ENCODE results near the gene TPGS1. TPM values are rescaled to one million over a fixed set of nuclear protein-coding genes. Genes with fewer than 3 reads are reported as not detected.

TPGS1 gene
- total RNA-seq, 1 donor from 2014 or later, result 19.9 TPM

DNA sequence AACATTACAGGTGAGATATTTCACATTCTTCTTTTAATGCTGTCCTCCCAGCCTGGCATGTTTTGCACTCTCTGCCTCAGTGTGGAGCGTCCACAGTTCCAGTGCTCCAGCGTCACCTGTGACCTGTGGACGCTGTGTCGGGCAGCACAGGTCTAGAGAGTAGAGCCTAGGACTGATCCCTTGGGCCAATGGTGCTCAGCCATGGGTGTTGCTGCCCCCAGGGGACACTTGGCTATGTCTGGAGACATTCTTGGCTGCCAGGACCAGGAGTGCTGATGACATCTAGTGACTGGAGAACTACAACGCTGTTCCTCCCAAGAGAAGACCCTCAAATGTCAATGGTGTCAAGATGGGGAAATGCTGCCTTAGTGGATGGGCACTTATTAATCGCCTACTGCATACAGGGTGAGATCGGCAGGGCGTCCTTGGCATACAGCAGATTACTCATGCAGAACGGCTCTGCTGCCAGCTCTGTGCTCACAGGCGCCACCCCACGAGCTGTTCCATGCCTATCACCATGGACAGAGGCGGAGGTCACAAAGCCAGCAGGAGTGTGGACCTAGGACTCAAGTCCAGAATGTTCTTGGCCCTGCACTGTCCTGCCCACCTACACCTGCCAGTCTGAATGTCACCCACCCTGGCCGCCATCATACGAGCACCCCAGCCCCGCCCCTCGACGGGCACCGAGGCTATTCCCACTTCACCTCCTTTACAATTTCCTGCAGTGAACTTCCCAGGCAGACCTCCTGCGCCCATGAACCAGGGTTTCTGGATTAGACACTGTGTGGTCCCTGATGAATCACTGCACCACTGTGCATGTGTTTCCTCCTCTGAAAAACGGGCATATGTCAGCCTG, 24.9 kb upstream of the TPGS1 start:
- no peaks in the 10 kb centered on the region for H3K4me1 ChIP-seq
- H3K4me3 ChIP-seq, result no peak overlapping the region
- TF ChIP-seq, protein P1, sequence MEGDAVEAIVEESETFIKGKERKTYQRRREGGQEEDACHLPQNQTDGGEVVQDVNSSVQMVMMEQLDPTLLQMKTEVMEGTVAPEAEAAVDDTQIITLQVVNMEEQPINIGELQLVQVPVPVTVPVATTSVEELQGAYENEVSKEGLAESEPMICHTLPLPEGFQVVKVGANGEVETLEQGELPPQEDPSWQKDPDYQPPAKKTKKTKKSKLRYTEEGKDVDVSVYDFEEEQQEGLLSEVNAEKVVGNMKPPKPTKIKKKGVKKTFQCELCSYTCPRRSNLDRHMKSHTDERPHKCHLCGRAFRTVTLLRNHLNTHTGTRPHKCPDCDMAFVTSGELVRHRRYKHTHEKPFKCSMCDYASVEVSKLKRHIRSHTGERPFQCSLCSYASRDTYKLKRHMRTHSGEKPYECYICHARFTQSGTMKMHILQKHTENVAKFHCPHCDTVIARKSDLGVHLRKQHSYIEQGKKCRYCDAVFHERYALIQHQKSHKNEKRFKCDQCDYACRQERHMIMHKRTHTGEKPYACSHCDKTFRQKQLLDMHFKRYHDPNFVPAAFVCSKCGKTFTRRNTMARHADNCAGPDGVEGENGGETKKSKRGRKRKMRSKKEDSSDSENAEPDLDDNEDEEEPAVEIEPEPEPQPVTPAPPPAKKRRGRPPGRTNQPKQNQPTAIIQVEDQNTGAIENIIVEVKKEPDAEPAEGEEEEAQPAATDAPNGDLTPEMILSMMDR (IDR thresholded peaks at IDR 0.05), result peak; percentile 9
- intact Hi-C loops (cut with DNase I), result no loop called here
- ATAC-seq (no peak), DNase-seq (no peak)
- H3K36me3 ChIP-seq, result no peaks in the 10 kb centered on the region
- H3K9me3 ChIP-seq, result no peaks in the 10 kb centered on the region
- no peak overlapping the region for H3K27ac ChIP-seq
- H3K27me3 ChIP-seq, result peaks cover 5% of the 10 kb centered on the region

DNA sequence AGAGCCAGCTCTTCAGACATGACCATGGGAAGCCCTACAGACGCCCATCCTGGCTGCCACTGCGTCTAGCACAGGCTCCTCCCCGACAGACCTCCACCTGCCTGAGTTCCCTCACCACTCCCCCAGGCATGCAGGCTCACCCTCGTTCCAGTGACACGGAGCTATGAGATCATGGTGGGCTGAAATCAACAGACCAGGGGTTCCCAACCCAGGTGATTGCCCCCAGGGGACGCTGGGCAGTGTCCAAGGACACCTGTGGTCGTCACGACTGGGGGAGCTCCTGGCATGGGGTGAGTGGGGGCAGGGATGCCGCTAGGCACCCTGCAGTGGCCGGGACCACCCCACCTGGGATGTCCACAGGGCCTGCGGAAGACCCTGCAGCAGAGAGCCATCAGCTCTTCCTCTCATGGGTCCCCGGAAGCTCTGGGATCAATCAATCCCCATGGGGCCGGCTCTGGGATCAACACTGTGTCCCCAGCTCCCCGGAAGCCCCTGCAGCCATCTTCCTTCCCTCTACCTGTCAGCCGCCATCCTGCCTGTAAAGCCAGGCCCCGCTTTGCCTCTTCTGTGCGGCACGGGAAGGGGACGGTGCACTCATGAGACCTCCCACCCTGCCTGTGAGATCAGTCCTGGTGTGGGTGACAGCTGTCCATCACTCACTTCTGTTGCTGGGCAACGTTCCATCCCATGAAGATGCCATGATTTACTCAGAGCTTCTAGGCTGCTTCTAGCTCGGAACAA, 23.8 kb upstream of the TPGS1 start:
- Histone ChIP-seq H3K27me3 (peaks cover 5% of the 10 kb centered on the region), H3K27ac (no peak overlapping the region)

DNA sequence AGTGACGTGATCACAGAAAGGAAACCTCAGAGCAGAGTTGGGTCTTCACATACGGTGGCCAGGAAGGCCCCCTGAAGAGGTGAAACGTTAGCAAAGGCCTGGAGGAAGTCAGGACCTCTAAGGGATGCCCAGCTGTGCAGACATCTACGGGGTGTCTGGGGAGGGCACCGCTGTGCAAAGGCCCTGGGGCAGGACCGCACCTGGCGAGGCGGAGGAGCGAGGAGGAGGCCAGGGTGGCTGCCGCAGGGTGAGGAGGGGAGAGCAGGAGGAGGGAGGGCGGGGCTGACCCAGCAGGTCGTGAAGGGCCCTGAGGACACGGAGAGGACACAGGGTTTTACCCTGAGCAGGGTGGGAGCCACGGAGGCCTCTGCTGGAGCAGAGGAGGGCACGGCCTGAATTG, 22.8 kb upstream of the TPGS1 start:
- H3K9me3 ChIP-seq, result no peaks in the 10 kb centered on the region
- no peaks in the 10 kb centered on the region for H3K36me3 ChIP-seq
- H3K27ac ChIP-seq, result no peak overlapping the region
- DNase-seq (peak; percentile 58), ATAC-seq (no peak)
- H3K4me1 ChIP-seq, result peaks cover under 1% of the 10 kb centered on the region
- no peak overlapping the region for H3K4me3 ChIP-seq
- H3K27me3 ChIP-seq, result peaks cover 5% of the 10 kb centered on the region
- TF ChIP-seq, protein P1 (IDR thresholded peaks at IDR 0.05), result no peak
- intact Hi-C loops (cut with DNase I), result no loop called here

More for the DNA sequence above, 23.8 kb upstream of the TPGS1 start:
- intact Hi-C loops (cut with DNase I), result no loop called here
- Histone ChIP-seq H3K9me3 (no peaks in the 10 kb centered on the region), H3K4me1 (no peaks in the 10 kb centered on the region), H3K36me3 (no peaks in the 10 kb centered on the region), H3K4me3 (no peak overlapping the region)
- TF ChIP-seq, protein P1 (IDR thresholded peaks at IDR 0.05), result no peak
- ATAC-seq, result no peak
- DNase-seq, result peak; percentile 52

DNA sequence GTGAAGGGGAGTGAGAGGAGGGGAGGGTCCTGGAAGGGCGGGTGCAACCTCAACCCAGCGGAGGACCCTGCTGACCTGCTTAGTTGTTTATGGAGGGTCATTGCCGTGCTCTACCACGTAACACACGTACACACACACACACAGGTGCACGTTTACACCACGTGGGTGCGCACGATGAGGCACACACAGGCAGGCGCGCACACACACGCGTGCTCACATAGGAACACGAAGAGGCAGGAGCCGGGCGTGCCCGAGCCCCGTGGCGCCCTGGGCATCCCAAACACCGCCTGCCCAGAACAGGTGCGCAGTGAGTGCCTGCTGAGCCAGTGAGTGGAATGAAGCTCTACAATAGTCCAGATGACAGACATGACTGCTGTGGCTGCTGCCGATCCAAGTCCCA, 22.2 kb upstream of the TPGS1 start:
- Histone ChIP-seq H3K36me3 (no peaks in the 10 kb centered on the region), H3K27me3 (peaks cover 5% of the 10 kb centered on the region), H3K4me3 (no peak overlapping the region), H3K9me3 (no peaks in the 10 kb centered on the region), H3K27ac (no peak overlapping the region), H3K4me1 (peaks cover 5% of the 10 kb centered on the region)
- DNase-seq (peak; percentile 62), ATAC-seq (no peak)
- TF ChIP-seq, protein P1 (IDR thresholded peaks at IDR 0.05), result no peak
- intact Hi-C loops (cut with DNase I), result no loop called here

DNA sequence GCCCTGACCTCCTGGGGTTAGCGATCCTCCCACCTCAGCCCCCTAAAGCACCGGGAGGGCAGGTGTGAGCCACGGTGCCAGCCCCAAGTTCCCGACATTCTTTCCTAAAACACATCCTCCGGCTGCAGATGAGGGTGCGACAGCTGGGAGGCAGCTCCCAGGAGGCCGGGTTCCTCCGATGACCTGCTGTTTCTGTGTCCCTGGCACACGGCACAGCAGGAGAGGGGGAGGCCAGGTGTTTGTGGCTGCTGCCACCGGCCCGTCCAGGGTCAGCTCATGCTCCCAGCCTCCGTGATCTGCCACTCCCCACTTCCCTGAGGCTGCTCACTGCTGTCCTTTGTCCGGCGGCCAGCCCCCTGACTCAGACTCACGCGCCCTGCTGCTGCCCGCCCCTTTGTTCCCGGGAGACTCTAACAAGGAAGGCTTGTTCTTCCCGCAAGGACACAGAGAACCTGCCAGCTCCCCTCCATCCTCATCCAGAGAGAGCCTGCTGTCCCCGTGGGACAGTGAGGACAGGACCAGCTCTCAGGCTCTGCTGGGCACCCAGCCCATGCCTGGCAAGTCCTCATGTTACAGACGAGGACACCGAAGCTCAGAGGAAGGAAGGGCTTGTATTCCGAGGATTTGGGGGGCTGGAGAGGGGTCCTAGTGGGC, 21.6 kb upstream of the TPGS1 start:
- intact Hi-C loops (cut with DNase I), result no loop called here
- no peak for ATAC-seq
- Histone ChIP-seq H3K4me3 (no peak overlapping the region), H3K36me3 (no peaks in the 10 kb centered on the region), H3K27ac (no peak overlapping the region), H3K4me1 (peaks cover 5% of the 10 kb centered on the region), H3K27me3 (peaks cover 5% of the 10 kb centered on the region), H3K9me3 (no peaks in the 10 kb centered on the region)
- peak; percentile 61 for DNase-seq
- TF ChIP-seq, protein P1 (IDR thresholded peaks at IDR 0.05), result no peak
